ENCODE measurements around the gene AADAC.
"Not testable (repeated sequence)": the region's sequence is repeated elsewhere in the genome, so short reads cannot be mapped to it uniquely, and the experiment has no call there.

Gene AADAC

GRCh38 chr3:151845306-151845905 is 31.5 kb downstream of the AADAC start:
- H3K27ac ChIP-seq (replicated peaks): no peak overlapping the region
- H3K4me3 ChIP-seq (replicated peaks; ENCODE audit: insufficient read depth, low read length): no peak overlapping the region
- TF ChIP-seq REST (IDR thresholded peaks at IDR 0.05; ENCODE audit: insufficient replicate concordance, low read depth) (no peak), SPI1 (IDR thresholded peaks at IDR 0.05; ENCODE audit: borderline replicate concordance, low read depth) (no peak), POLR2AphosphoS5 (IDR thresholded peaks at IDR 0.05; ENCODE audit: low read depth) (no peak), GABPA (IDR thresholded peaks at IDR 0.05; ENCODE audit: low read depth) (no peak)
- TF ChIP-seq, protein P1, sequence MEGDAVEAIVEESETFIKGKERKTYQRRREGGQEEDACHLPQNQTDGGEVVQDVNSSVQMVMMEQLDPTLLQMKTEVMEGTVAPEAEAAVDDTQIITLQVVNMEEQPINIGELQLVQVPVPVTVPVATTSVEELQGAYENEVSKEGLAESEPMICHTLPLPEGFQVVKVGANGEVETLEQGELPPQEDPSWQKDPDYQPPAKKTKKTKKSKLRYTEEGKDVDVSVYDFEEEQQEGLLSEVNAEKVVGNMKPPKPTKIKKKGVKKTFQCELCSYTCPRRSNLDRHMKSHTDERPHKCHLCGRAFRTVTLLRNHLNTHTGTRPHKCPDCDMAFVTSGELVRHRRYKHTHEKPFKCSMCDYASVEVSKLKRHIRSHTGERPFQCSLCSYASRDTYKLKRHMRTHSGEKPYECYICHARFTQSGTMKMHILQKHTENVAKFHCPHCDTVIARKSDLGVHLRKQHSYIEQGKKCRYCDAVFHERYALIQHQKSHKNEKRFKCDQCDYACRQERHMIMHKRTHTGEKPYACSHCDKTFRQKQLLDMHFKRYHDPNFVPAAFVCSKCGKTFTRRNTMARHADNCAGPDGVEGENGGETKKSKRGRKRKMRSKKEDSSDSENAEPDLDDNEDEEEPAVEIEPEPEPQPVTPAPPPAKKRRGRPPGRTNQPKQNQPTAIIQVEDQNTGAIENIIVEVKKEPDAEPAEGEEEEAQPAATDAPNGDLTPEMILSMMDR (IDR thresholded peaks at IDR 0.05; ENCODE audit: insufficient read depth, low read length): no peak

GRCh38 chr3:151850065-151850464 is 36.1 kb downstream of the AADAC start:
- not testable (repeated sequence) for H3K27me3 ChIP-seq (ENCODE audit: insufficient read depth, poor library complexity, severe bottlenecking); DNase-seq (ENCODE audit: low read depth in 1 of 2, low spot score in 1 of 2); H3K4me3 ChIP-seq (replicated peaks; ENCODE audit: insufficient read depth, low read length); H3K27ac ChIP-seq (replicated peaks)

More at GRCh38 chr3:151845306-151845905, 31.5 kb downstream of the AADAC start:
- no peaks in the 10 kb centered on the region for H3K27me3 ChIP-seq (ENCODE audit: insufficient read depth, poor library complexity, severe bottlenecking)
- DNase-seq (ENCODE audit: low read depth in 1 of 2, low spot score in 1 of 2): no peak

- TF ChIP-seq SPI1 (IDR thresholded peaks at IDR 0.05; ENCODE audit: borderline replicate concordance, low read depth): no peak; the same call in 1 of the 2 replicates
- no peak for TF ChIP-seq POLR2AphosphoS5 (IDR thresholded peaks at IDR 0.05; ENCODE audit: low read depth)
- no peak for TF ChIP-seq GABPA (IDR thresholded peaks at IDR 0.05; ENCODE audit: low read depth)
- TF ChIP-seq, protein P1 (IDR thresholded peaks at IDR 0.05; ENCODE audit: insufficient read depth, low read length): no peak
- no peak for TF ChIP-seq REST (IDR thresholded peaks at IDR 0.05; ENCODE audit: insufficient replicate concordance, low read depth)
- H3K27me3 ChIP-seq (ENCODE audit: insufficient read depth, poor library complexity, severe bottlenecking): no peaks in the 10 kb centered on the region
- no peak overlapping the region for H3K4me3 ChIP-seq (replicated peaks; ENCODE audit: insufficient read depth, low read length)
- peak overlapping the region; percentile 33 for H3K27ac ChIP-seq (replicated peaks)
- peak in 1 of 2 experiments; percentile 61 for DNase-seq (ENCODE audit: low read depth in 1 of 2, low spot score in 1 of 2)
Observed at GRCh38 chr3:151852074-151852811, 38.3 kb downstream of the AADAC start.

GRCh38 chr3:151856118-151856517 is 42.2 kb downstream of the AADAC start:
- DNase-seq (ENCODE audit: low read depth in 1 of 2, low spot score in 1 of 2): no peak
- Histone ChIP-seq H3K27ac (replicated peaks) (no peak overlapping the region), H3K4me3 (replicated peaks; ENCODE audit: insufficient read depth, low read length) (no peak overlapping the region), H3K27me3 (ENCODE audit: insufficient read depth, poor library complexity, severe bottlenecking) (no peaks in the 10 kb centered on the region)
- no peak for TF ChIP-seq GABPA (IDR thresholded peaks at IDR 0.05; ENCODE audit: low read depth)

Data from HL-60 (cell line).